BLaER1 (cell line): Measurements from ENCODE around the gene NBL1.

ENCODE experiments used
- H3K27ac ChIP-seq: shearing (Covaris generic); formaldehyde crosslinking; 2 replicates; pipeline ENCODE4 v1.8.1; 2022
- H3K27me3 ChIP-seq: shearing (Covaris generic); formaldehyde crosslinking; 2 replicates; pipeline ENCODE4 v1.8.1; 2022
- H3K36me3 ChIP-seq: shearing (Covaris generic); formaldehyde crosslinking; 2 replicates; pipeline ENCODE4 v1.8.1; 2022
- H3K4me1 ChIP-seq: shearing (Covaris generic); formaldehyde crosslinking; 2 replicates; pipeline ENCODE4 v1.8.1; 2022
- H3K4me2 ChIP-seq: shearing (Covaris generic); formaldehyde crosslinking; 2 replicates; pipeline ENCODE4 v1.8.1; 2022
- H3K4me3 ChIP-seq: shearing (Covaris generic); formaldehyde crosslinking; 2 replicates; pipeline ENCODE4 v1.8.1; 2022
- H3K9ac ChIP-seq: shearing (Covaris generic); formaldehyde crosslinking; 2 replicates; pipeline ENCODE4 v1.8.1; 2022
- H3K9me3 ChIP-seq: shearing (Covaris generic); formaldehyde crosslinking; 2 replicates; pipeline ENCODE4 v1.8.1; 2022
- H4K20me1 ChIP-seq: shearing (Covaris generic); formaldehyde crosslinking; 2 replicates; pipeline ENCODE4 v1.8.1; 2022
- Cebpa-rat ChIP-seq: shearing (Covaris generic); IDR thresholded peaks from 2 replicates; pipeline ENCODE4 v1.8.1; 2022

The NBL1 gene

DNA sequence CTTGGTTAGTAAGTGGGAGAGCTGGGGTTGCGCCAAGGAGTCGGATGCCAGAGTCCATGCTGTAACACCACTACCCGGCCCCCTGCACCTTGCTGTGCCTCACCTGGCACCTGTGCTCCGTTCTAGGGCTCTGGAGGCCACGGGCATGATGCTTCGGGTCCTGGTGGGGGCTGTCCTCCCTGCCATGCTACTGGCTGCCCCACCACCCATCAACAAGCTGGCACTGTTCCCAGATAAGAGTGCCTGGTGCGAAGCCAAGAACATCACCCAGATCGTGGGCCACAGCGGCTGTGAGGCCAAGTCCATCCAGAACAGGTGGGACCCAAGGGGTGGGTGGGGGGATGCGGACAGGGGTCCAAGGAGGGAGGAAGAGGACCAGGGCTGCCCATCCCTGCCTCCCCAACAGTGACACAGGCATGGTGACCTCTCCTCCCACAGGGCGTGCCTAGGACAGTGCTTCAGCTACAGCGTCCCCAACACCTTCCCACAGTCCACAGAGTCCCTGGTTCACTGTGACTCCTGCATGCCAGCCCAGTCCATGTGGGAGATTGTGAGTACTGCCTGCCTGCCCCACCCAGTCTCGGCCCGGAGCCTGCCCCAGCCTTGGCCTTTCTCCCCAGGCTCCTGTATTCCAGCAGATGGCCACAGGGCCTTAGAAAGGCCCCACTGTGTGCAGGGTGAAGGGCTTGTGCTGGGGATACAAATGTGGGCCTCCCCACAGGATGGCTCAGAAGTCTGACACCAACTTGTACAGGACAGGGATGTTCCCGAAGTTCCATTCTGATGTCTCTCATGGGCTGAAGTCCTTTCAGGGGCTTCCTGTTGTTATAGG, 11.0 kb downstream of the NBL1 start:
- Histone ChIP-seq H3K36me3 (no peaks in the 10 kb centered on the region), H3K9me3 (no peaks in the 10 kb centered on the region), H3K27ac (no peak overlapping the region), H3K4me2 (no peak overlapping the region), H3K9ac (no peak overlapping the region), H3K4me3 (no peak overlapping the region), H3K4me1 (peaks cover 15% of the 10 kb centered on the region), H4K20me1 (0 out of 2 replicates have a peak, but pooled peaks cover 5% of the 10 kb centered on the region), H3K27me3 (no peaks in the 10 kb centered on the region)
- TF ChIP-seq Cebpa-rat: no peak

DNA sequence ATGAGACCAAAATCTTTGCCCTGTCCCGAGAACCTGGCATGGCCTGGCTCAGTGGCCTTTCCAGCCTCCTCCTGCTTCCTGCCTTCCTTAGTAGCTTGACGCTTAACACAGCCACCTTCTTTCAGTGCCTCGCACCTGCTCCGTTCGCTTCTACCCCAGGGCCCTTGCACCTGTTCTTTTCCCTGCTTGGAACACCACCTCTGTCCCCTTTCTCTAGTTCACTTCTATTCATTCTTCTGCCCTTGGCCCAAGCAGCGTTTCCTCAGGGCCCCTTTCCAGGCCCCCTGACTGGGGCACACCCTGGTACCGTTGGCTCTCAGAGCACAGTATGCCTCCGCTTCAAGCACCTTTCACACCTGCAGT, 11.6 kb downstream of the NBL1 start:
- no peak for TF ChIP-seq Cebpa-rat
- H3K4me2 ChIP-seq: no peak overlapping the region
- no peaks in the 10 kb centered on the region for H3K27me3 ChIP-seq
- H3K4me3 ChIP-seq: no peak overlapping the region
- H3K4me1 ChIP-seq: peaks cover 15% of the 10 kb centered on the region
- no peak overlapping the region for H3K27ac ChIP-seq
- H3K9me3 ChIP-seq: no peaks in the 10 kb centered on the region
- H4K20me1 ChIP-seq: no peaks in the 10 kb centered on the region
- no peaks in the 10 kb centered on the region for H3K36me3 ChIP-seq
- H3K9ac ChIP-seq: no peak overlapping the region

DNA sequence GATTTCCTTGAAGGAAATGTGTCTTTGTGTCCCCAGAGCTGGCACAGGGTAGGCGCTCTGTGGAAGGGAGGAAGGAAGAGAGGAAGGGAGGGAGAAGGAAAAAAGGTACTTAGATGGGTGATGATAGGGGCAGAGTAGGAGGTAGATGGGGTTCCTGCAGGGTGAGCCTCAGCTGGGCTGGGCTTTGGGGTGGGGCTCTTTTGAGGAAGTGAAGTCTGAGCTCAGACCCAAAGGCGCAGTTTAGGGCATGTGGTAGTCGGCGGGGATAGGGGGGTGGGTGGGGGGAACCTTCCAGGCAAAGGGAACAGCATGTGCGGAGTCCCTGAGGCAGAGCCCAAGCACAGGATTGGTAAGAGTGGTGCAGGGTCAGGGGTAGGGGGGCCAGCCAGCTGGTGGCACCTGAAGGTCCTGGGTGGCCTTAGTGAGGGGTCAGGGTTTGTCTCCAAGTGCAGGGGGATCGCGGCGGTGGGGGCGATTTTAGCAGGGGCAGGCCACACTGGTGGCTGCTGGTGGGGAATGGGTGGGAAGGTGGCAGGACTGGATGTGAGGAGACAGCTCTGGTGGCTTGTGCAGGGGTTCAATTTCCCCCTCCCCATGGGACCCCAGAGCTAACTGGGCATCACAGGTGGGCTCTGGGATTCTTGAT, 12.1 kb downstream of the NBL1 start:
- no peak for TF ChIP-seq Cebpa-rat
- H4K20me1 ChIP-seq: no peaks in the 10 kb centered on the region

DNA sequence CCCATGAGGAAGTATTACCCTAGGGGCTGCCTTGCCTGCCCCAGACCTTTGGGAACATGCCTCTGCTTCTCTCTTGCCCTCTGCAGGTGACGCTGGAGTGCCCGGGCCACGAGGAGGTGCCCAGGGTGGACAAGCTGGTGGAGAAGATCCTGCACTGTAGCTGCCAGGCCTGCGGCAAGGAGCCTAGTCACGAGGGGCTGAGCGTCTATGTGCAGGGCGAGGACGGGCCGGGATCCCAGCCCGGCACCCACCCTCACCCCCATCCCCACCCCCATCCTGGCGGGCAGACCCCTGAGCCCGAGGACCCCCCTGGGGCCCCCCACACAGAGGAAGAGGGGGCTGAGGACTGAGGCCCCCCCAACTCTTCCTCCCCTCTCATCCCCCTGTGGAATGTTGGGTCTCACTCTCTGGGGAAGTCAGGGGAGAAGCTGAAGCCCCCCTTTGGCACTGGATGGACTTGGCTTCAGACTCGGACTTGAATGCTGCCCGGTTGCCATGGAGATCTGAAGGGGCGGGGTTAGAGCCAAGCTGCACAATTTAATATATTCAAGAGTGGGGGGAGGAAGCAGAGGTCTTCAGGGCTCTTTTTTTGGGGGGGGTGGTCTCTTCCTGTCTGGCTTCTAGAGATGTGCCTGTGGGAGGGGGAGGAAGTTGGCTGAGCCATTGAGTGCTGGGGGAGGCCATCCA, 12.8 kb downstream of the NBL1 start:
- Histone ChIP-seq H3K9ac (no peak overlapping the region), H3K27ac (no peak overlapping the region), H3K4me1 (peaks cover 15% of the 10 kb centered on the region), H3K36me3 (no peaks in the 10 kb centered on the region), H3K27me3 (no peaks in the 10 kb centered on the region), H3K4me2 (no peak overlapping the region), H4K20me1 (no peaks in the 10 kb centered on the region), H3K9me3 (no peaks in the 10 kb centered on the region), H3K4me3 (no peak overlapping the region)
- TF ChIP-seq Cebpa-rat: no peak

More for the DNA sequence above, 12.1 kb downstream of the NBL1 start:
- Histone ChIP-seq H3K36me3 (no peaks in the 10 kb centered on the region), H3K27me3 (no peaks in the 10 kb centered on the region), H3K9ac (no peak overlapping the region), H3K27ac (no peak overlapping the region), H3K4me2 (no peak overlapping the region), H3K9me3 (no peaks in the 10 kb centered on the region), H3K4me1 (peaks cover 15% of the 10 kb centered on the region), H3K4me3 (no peak overlapping the region)

DNA sequence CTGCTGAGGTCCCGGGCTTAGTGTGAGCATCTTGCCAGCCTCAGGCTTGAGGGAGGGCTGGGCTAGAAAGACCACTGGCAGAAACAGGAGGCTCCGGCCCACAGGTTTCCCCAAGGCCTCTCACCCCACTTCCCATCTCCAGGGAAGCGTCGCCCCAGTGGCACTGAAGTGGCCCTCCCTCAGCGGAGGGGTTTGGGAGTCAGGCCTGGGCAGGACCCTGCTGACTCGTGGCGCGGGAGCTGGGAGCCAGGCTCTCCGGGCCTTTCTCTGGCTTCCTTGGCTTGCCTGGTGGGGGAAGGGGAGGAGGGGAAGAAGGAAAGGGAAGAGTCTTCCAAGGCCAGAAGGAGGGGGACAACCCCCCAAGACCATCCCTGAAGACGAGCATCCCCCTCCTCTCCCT, 13.4 kb downstream of the NBL1 start:
- no peak overlapping the region for H3K4me2 ChIP-seq

DNA sequence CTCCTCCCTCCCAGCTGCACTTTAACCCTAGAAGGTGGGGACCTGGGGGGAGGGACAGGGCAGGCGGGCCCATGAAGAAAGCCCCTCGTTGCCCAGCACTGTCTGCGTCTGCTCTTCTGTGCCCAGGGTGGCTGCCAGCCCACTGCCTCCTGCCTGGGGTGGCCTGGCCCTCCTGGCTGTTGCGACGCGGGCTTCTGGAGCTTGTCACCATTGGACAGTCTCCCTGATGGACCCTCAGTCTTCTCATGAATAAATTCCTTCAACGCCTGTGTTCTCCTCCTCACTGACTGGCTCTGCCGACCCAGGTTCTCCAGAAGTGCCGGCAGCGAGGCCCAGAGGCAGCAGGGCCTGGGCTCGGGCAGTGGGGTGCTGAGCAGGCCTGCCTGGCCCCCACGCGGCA, 14.1 kb downstream of the NBL1 start:
- no peaks in the 10 kb centered on the region for H4K20me1 ChIP-seq
- H3K4me2 ChIP-seq: no peak overlapping the region
- H3K27ac ChIP-seq: no peak overlapping the region
- H3K9ac ChIP-seq: no peak overlapping the region
- no peaks in the 10 kb centered on the region for H3K9me3 ChIP-seq
- H3K4me3 ChIP-seq: no peak overlapping the region
- H3K4me1 ChIP-seq: peaks cover 15% of the 10 kb centered on the region
- H3K36me3 ChIP-seq: no peaks in the 10 kb centered on the region
- peaks cover 3% of the 10 kb centered on the region; the same call in 1 of the 2 replicates for H3K27me3 ChIP-seq
- TF ChIP-seq Cebpa-rat: no peak

More for the DNA sequence above, 13.4 kb downstream of the NBL1 start:
- Histone ChIP-seq H3K9ac (no peak overlapping the region), H3K9me3 (no peaks in the 10 kb centered on the region), H3K4me3 (no peak overlapping the region), H3K4me1 (peaks cover 15% of the 10 kb centered on the region), H4K20me1 (no peaks in the 10 kb centered on the region), H3K27ac (no peak overlapping the region), H3K36me3 (no peaks in the 10 kb centered on the region), H3K27me3 (no peaks in the 10 kb centered on the region)
- no peak for TF ChIP-seq Cebpa-rat

DNA sequence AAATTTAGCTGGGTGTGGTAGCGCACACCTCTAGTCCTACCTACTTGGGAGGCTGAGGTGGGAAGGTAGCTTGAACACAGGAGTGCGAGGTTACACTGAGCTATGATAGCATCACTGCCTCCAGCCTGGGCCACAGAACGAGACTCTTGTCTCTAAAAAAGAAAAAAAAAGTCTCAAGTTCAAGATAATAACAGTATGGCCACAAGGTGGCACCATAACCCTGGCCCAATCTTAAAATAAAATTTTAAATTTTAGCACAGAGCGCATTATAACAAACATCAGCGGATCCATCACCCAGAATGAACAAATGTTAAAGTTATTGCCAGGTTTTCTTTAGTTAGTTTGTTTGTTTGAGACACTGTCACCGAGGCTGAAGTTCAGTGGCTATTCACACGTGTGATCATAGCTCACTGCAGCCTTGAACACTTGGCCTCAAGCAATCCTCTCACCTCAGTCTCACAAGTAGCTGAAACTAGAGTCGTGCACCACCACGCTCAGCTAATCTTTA, 17.7 kb downstream of the NBL1 start:
- Histone ChIP-seq H3K36me3 (no peaks in the 10 kb centered on the region), H3K27me3 (peaks cover 34% of the 10 kb centered on the region), H3K9me3 (no peaks in the 10 kb centered on the region), H4K20me1 (no peaks in the 10 kb centered on the region), H3K4me2 (no peak overlapping the region), H3K9ac (no peak overlapping the region), H3K4me3 (no peak overlapping the region), H3K4me1 (peaks cover 13% of the 10 kb centered on the region), H3K27ac (no peak overlapping the region)
- TF ChIP-seq Cebpa-rat: no peak

DNA sequence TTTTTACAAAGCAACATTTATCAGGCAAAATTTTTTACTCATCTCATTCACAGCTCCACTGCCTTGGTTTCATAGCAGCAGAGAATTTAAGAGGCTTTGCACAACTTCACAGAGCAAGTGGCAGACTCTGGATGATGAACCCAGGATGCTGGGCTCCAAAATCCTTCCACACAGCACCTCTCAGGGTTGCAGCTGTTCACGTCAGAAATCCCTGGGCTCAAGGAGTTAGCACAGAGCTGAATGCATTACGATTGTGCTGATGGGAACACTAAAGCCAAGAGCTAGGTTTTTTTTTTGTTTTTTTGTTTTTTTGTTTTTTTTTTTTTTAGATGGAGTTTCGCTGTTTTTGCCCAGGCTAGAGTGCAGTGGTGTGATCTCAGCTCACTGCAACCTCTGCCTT, 18.2 kb downstream of the NBL1 start:
- TF ChIP-seq Cebpa-rat: no peak

DNA sequence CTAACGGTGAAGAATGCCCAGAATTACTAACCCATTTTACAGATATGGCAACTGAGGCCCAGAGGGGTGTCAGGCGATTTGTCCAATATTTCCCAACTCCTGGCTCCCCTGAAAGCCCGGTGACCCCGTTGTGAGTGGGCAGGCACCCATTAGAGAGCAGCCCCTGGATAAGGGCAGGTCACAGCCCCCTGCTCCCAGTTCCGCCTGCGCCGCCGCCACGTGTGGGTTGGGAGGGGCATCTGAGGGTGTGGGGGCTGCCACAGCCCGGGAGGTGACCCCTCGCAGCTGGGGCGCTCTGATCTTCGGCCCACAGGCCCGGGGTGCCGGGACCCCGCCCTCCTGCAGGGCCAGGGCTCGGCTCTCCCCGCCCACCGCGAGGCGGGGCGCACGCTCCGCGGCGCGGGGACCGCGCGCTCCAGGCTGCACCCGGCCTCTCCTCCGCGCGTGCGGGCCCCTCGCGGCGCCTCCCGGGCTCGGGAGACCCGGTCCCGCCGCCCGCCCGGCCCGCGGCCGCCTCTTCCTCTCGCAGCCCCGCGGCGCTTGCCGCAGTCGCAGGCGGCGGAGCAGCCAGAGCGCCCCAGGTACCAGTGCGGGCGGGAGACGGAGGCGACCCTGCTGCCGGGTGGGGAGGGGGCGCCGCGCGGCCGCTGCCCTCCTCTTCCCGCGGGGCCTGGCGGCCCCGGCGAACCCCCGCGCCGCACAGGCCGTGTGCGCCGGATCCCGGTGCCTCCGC, 20.5 kb downstream of the NBL1 start, which contains the start of gene HTR6:
HTR6 (plus strand) TSS at position 423 of the 733 bp plus-strand sequence. CDS start 879 bp downstream, outside the sequence.
- no peaks in the 10 kb centered on the region for H3K9me3 ChIP-seq
- no peak for TF ChIP-seq Cebpa-rat
- peak within 1 kb of the TSS; percentile 68 for H3K27ac ChIP-seq
- H3K4me2 ChIP-seq: peak within 1 kb of the TSS; percentile 98
- H3K9ac ChIP-seq: peak within 1 kb of the TSS; percentile 79
- H3K4me1 ChIP-seq: peaks cover 9% of the 10 kb centered on the region
- no peaks in the 10 kb centered on the region for H4K20me1 ChIP-seq
- peaks cover 37% of the 10 kb centered on the region for H3K27me3 ChIP-seq
- no peaks in the 10 kb centered on the region for H3K36me3 ChIP-seq
- H3K4me3 ChIP-seq: peak within 1 kb of the TSS; percentile 79

More for the DNA sequence above, 18.2 kb downstream of the NBL1 start:
- H3K4me3 ChIP-seq: no peak overlapping the region
- peaks cover 13% of the 10 kb centered on the region for H3K4me1 ChIP-seq
- no peak overlapping the region for H3K4me2 ChIP-seq
- H3K27me3 ChIP-seq: peaks cover 37% of the 10 kb centered on the region
- no peaks in the 10 kb centered on the region for H3K9me3 ChIP-seq
- H3K9ac ChIP-seq: no peak overlapping the region
- no peaks in the 10 kb centered on the region for H3K36me3 ChIP-seq
- H3K27ac ChIP-seq: no peak overlapping the region
- H4K20me1 ChIP-seq: no peaks in the 10 kb centered on the region
